ENCODE data around the gene NKX1-1.

NKX1-1 gene

DNA sequence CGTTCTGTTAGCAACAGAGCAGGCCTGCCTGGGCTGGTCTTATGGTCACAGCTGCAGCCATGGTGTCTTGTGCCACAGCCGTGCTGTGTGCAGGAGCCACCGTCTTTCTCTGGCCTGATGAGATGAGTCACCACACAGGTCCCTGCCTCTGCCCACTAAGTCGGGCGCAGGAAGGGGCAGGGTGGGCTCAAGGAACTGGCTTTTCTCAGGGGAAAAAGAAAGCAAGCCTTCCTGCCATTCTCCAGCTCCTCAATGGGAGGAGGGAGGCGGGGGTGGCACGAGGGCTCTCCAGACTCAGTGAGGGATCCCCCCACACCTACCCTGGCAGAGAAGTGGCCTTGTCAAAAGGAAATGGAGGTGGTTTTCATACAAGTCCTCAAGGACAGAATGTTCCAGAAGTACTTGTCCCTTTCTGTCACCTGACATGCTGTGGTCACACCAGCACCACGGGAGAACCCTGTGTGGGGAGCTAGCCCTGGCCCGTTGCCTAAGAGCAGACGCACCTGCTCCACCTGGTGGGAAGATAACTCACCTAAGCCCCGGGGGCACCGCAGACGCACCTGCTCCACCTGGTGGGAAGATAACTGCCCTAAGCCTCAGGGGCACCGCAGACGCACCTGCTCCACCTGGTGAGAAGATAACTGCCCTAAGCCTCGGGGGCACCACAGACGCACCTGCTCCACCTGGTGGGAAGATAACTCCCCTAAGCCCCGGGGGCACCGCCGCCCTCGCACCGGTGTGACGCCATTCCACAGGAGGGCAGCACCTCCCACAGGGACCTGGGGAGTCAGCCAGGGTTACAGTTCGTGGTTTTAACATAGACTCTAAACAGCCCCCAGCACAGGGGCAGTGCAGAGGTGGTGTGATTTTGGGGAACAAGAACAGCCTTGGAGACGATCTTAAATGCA is 40.7 kb downstream of the NKX1-1 start:
- Histone ChIP-seq H3K27ac (ENCODE audit: low read length) (no peak overlapping the region), H3K9ac (ENCODE audit: low read length) (no peak overlapping the region), H3K4me3 (ENCODE audit: low read length) (no peak overlapping the region), H3K4me1 (ENCODE audit: low read length) (no peaks in the 10 kb centered on the region), H2AFZ (ENCODE audit: low read depth, low read length) (no peak overlapping the region), H3K36me3 (replicated peaks; ENCODE audit: low read depth, low read length) (no peaks in the 10 kb centered on the region), H3K4me2 (ENCODE audit: low read length) (no peak overlapping the region), H3K27me3 (ENCODE audit: low read depth, low read length) (no peaks in the 10 kb centered on the region), H4K20me1 (ENCODE audit: insufficient read depth, low read length) (no peaks in the 10 kb centered on the region), H3K79me2 (ENCODE audit: low read length) (no peaks in the 10 kb centered on the region), H3K9me3 (ENCODE audit: insufficient read depth, low read length) (no peaks in the 10 kb centered on the region)
- TF ChIP-seq, protein P1, sequence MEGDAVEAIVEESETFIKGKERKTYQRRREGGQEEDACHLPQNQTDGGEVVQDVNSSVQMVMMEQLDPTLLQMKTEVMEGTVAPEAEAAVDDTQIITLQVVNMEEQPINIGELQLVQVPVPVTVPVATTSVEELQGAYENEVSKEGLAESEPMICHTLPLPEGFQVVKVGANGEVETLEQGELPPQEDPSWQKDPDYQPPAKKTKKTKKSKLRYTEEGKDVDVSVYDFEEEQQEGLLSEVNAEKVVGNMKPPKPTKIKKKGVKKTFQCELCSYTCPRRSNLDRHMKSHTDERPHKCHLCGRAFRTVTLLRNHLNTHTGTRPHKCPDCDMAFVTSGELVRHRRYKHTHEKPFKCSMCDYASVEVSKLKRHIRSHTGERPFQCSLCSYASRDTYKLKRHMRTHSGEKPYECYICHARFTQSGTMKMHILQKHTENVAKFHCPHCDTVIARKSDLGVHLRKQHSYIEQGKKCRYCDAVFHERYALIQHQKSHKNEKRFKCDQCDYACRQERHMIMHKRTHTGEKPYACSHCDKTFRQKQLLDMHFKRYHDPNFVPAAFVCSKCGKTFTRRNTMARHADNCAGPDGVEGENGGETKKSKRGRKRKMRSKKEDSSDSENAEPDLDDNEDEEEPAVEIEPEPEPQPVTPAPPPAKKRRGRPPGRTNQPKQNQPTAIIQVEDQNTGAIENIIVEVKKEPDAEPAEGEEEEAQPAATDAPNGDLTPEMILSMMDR (IDR thresholded peaks at IDR 0.05; ENCODE audit: low read depth, low read length) = 0 out of 2 replicates have a peak, but pooled peaks have one; percentile 13
- no peak for TF ChIP-seq EZH2phosphoT487 (IDR thresholded peaks at IDR 0.05; ENCODE audit: low read depth)

DNA sequence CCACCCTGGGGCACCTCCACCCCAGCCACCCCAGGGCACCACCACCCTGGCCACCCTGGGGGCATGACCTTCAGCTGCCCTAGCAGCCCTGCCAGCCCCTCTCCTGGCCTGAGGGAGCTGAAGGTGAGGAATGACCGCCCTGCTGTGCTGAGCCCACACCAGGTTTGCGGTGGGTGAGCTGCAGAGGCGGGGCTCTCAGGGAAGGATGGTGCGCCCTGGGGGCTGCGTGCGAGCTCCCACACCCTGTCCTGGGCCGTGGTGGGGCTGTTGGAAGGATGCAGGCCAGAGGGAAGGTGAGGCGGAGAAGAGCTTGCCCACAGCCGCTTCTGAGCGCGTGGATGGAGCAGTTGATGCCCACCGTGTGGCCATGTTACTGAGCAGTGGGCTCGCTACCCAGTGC is 41.5 kb downstream of the NKX1-1 start:
- no peaks in the 10 kb centered on the region for H3K4me1 ChIP-seq (ENCODE audit: low read length)
- H3K9me3 ChIP-seq (ENCODE audit: insufficient read depth, low read length) = no peaks in the 10 kb centered on the region
- no peak overlapping the region for H3K9ac ChIP-seq (ENCODE audit: low read length)
- no peak overlapping the region for H3K27ac ChIP-seq (ENCODE audit: low read length)
- H3K79me2 ChIP-seq (ENCODE audit: low read length) = no peaks in the 10 kb centered on the region
- H3K27me3 ChIP-seq (ENCODE audit: low read depth, low read length) = no peaks in the 10 kb centered on the region
- H2AFZ ChIP-seq (ENCODE audit: low read depth, low read length) = no peak overlapping the region
- H3K36me3 ChIP-seq (replicated peaks; ENCODE audit: low read depth, low read length) = no peaks in the 10 kb centered on the region
- TF ChIP-seq, protein P1 (IDR thresholded peaks at IDR 0.05; ENCODE audit: low read depth, low read length) = no peak
- TF ChIP-seq EZH2phosphoT487 (IDR thresholded peaks at IDR 0.05; ENCODE audit: low read depth) = no peak
- H3K4me2 ChIP-seq (ENCODE audit: low read length) = no peak overlapping the region
- H4K20me1 ChIP-seq (ENCODE audit: insufficient read depth, low read length) = no peaks in the 10 kb centered on the region
- no peak overlapping the region for H3K4me3 ChIP-seq (ENCODE audit: low read length)

DNA sequence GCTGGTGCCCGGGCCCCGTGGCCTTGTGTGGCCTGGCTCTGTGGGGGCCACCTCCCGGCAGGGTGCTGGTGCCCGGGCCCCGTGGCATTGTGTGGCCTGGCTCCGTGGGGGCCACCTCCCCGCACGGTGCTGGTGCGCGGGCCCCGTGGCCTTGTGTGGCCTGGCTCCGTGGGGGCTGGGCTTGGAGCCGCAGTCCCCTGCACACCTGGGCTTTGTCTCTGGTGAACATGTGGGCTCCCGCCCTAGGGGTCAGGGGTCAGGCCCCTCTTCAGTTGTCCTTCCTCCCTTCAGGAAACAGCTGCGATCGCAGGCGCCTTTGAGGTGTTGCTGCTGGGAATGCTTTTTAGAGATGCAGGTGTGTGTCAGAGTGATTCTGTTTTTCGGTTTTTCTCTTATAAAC is 42.0 kb downstream of the NKX1-1 start:
- Histone ChIP-seq H3K79me2 (ENCODE audit: low read length) (no peaks in the 10 kb centered on the region), H4K20me1 (ENCODE audit: insufficient read depth, low read length) (no peaks in the 10 kb centered on the region), H3K4me1 (ENCODE audit: low read length) (no peaks in the 10 kb centered on the region), H3K27ac (ENCODE audit: low read length) (no peak overlapping the region), H3K4me3 (ENCODE audit: low read length) (no peak overlapping the region), H3K36me3 (replicated peaks; ENCODE audit: low read depth, low read length) (no peaks in the 10 kb centered on the region), H3K4me2 (ENCODE audit: low read length) (no peak overlapping the region), H3K27me3 (ENCODE audit: low read depth, low read length) (no peaks in the 10 kb centered on the region), H2AFZ (ENCODE audit: low read depth, low read length) (no peak overlapping the region), H3K9ac (ENCODE audit: low read length) (no peak overlapping the region), H3K9me3 (ENCODE audit: insufficient read depth, low read length) (no peaks in the 10 kb centered on the region)
- TF ChIP-seq, protein P1 (IDR thresholded peaks at IDR 0.05; ENCODE audit: low read depth, low read length) = no peak
- no peak for TF ChIP-seq EZH2phosphoT487 (IDR thresholded peaks at IDR 0.05; ENCODE audit: low read depth)

DNA sequence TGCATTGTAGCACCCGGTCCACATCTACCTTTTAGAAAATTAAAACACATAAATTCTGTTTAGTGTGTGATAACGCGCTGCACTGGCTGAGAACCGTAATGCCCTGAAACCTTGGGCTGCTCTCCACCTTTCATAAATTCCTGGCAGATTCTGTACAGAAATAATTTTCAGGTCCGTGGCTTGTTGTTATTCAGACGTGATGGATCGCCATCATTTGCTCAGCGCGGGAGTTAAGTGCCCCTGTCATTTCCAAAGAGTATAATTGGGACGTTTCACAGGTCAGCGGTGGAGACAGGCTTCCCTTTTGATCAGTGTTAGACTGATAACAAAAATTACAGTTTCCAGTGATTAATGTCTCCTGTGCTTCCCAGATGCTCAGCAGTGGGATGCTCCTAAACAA is 42.7 kb downstream of the NKX1-1 start:
- Histone ChIP-seq H3K27me3 (ENCODE audit: low read depth, low read length) (no peaks in the 10 kb centered on the region), H3K27ac (ENCODE audit: low read length) (no peak overlapping the region), H3K9ac (ENCODE audit: low read length) (no peak overlapping the region), H3K4me2 (ENCODE audit: low read length) (no peak overlapping the region), H4K20me1 (ENCODE audit: insufficient read depth, low read length) (no peaks in the 10 kb centered on the region), H3K4me1 (ENCODE audit: low read length) (no peaks in the 10 kb centered on the region), H3K9me3 (ENCODE audit: insufficient read depth, low read length) (no peaks in the 10 kb centered on the region), H3K4me3 (ENCODE audit: low read length) (no peak overlapping the region), H3K79me2 (ENCODE audit: low read length) (no peaks in the 10 kb centered on the region), H3K36me3 (replicated peaks; ENCODE audit: low read depth, low read length) (no peaks in the 10 kb centered on the region), H2AFZ (ENCODE audit: low read depth, low read length) (no peak overlapping the region)
- TF ChIP-seq EZH2phosphoT487 (IDR thresholded peaks at IDR 0.05; ENCODE audit: low read depth) = no peak
- TF ChIP-seq, protein P1 (IDR thresholded peaks at IDR 0.05; ENCODE audit: low read depth, low read length) = no peak
